Colon (tissue), 2 donors: ENCODE measurements around the gene SCRN1.

ENCODE experiments used
- FAIRE-seq: peaks from 2 replicates; lab custom pipeline; 2012; peaks lifted over from hg19 to GRCh38; lab: Jason Lieb, UNC
- donor health status: control.
- donor health status: control.

Gene SCRN1

DNA sequence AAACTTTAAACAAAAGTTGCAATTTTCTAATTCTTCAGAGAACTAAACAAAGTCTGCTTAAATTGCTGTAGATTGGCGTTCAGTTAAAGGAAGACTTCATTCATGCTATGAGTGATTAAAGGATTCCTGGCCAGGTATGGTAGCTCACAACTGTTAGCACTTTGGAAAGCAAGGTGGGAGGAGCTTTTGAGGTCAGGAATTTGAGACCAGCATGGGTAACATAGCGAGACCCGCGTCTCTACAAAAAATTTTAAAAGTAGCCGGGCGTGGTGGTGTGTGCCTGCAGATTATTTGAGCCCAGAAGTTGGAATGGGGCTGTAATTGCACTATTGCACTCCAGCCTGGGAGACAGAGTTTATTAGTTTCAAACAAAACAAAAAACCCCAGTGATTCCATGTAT is 13.5 kb upstream of the SCRN1 start:
- FAIRE-seq: no peak

DNA sequence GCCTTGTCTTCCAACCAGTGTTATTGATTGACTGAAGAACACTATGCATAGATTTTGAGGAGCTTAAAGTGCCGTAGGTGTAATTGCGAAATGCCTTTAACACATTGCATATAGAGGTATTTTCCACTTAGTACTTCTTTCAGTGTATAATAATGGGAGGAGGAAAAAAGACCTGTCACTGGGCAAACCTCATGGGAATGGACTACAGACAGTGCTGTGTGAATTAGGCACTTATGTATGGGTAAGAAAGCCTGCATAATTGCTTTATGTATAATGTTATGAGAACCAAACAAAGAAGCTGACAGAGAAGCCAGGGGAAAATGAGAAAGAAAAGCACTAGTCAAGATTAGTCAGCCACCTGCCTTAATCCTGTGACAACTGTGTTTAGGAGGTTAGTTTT is 12.4 kb upstream of the SCRN1 start:
- FAIRE-seq: no peak

- FAIRE-seq: no peak
Observed at GRCh38 chr7:29998489-29998888, 8.9 kb upstream of the SCRN1 start.

DNA sequence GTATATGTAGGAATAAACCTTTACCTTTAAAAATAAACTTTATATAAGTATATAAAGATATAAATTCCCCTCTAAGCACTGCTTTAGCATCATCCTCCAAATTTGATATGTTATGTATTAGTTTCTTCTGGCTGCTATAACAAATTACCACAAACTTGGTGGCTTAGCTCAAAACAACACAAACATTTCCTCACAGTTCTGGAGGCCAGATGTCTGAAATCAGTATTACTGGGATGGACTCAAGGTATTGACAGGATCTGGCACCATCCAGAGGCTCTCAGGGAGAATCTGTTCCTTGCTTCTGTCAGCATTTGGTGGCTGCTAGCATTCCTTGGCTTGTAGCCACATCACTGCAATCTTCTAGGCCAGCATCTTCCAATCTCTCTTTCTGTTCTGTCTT is 6.7 kb upstream of the SCRN1 start:
- FAIRE-seq: no peak

DNA sequence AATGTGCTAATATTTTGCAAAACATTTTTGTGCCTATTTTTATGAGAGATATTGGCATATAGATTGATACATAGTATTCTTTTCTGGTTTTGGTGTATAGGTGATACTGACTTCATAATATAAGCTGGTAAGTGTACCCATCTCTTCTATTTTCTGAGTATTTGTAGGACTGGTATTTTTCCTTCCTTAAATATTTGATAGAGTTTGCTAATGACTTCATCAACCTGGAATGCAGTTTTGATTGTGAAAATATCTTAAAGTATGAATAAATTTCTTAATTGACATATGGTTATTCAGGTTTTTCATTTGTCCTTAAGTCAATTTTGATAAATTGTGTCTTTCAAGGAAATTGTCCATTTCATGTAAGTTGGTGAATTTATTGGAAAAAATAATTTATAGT is 6.1 kb upstream of the SCRN1 start:
- FAIRE-seq: peak; percentile 47

DNA sequence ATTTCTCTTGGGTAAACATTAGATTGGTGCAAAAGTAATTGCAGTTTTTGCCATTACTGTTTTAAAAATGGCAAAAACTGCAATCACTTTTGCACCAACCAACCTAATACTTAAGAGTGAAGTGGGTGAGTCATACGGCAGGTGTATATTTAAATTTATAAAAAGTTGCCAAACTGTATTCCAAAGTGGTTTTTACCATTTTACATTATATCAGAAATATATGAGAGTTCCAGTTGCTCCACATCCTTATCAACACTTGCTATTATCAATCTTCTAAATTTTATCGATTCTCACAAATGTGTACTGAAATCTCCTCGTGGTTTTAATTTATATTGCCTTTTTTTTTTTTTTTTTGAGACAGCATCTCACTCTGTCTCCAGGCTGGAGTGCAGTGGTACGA is 3.5 kb upstream of the SCRN1 start:
- no peak for FAIRE-seq

DNA sequence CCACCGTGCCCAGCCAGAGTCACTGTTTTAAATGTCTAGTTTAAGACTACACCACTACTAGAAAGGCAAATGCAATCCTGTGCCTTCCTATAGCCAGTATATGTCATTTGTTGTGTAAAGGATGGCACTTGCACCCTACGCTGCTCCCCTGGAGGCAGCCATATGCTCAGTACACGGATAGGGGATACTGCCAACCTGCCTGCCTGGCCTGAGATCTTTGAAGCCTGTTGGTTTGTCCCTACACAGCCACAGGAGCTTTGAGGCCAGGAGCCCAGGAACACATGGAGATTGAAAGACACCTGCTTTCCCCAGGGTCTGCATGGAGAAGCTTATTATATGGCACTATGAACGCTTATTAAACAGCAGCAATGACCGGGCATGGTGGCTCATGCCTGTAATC is 2.3 kb upstream of the SCRN1 start:
- FAIRE-seq: no peak

DNA sequence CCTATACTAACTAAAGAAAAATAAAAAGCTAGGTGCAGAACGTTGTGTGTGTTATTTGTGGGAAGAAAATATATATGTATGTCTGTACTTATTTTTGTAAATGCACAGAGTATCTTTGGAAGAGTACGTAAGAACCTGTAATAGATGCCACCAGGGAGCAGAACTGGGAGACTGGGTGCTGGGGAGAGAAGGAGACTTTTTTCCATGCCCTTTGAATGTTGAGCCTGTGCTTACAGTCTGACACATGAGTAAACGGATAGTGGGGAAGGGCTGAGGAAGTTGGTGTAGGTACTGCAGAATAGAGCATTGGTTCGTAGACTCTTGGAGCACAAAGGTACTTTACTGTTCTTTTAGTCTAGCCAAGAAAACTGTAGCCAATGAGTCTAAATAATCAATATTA is 1.3 kb upstream of the SCRN1 start:
- FAIRE-seq: no peak

- FAIRE-seq: no peak
Observed at GRCh38 chr7:29988424-29989256, 961 bp downstream of the SCRN1 start.

- no peak for FAIRE-seq
Observed at GRCh38 chr7:29987811-29988317, 1.7 kb downstream of the SCRN1 start.

DNA sequence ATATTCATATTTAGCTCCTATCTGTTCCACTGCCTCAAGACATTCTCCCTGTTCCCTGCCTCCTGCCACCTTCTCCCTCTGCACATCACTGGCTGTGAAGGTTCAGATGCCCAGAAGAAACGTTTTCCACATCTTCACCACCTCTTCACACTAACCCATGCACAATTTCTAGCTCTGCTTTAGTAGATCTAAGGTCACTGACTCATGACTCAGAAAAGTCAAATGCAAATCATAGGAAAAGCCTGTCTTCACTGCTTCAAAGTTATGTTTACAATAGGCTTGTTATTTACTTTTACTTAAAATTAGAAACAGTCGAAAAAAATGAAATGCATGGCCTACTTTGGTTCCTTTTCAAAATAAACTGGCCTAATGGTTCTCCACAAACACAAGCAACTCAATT is 2.5 kb downstream of the SCRN1 start:
- no peak for FAIRE-seq

DNA sequence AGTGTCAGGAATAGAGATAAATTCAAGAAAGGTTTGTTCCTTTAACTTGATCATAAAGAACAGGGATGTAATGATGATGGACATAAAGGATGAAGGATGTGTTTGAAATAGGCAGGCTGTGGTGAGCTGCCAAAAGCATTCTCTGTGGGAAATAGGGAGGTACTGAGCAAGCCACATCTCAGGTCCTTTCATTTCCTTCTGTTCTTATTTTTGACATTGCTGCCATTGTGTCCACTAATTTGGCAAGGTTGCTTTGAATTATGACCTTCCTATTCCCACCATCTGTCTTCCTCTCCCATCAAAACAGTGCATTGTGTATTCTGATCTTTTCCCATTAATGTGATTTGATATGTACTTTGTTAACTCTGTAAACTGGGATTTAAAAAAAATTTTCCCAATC is 9.4 kb downstream of the SCRN1 start:
- no peak for FAIRE-seq

- FAIRE-seq: no peak
Observed at GRCh38 chr7:29977886-29978651, 11.5 kb downstream of the SCRN1 start.

DNA sequence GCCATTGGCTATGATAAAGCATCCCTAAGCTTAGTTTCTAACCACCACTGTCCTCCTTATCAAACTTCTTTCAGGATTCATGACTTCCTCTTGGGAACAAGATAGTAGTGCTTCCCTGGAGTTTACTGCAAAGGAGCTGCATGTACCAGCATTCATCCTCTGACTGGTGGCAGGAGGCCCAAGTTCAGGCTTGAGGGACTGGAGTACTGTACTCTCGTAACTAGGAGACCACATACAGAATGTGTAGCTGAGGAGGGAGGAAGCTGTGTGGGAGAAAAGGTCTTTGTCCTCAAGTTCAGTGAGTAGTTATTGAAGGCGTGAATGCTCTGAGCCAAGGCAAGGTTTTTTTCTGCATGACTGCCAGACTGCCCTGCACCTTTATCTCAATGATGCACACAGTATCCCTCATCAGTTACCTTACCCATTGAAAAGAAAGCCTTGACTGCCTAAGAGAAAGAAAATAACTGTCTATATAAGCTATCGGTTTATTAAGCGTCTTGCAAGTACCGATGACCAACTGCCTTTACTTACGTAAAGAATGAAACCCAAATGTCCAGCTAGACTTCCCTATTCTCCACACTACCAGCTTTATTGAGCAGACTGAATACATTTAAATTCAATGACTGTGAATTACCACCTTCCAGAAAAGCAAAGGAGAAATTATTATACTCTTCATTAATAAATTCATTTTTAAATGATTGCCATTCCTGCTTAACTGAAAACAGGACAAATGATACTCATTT is 12.8 kb downstream of the SCRN1 start:
- no peak for FAIRE-seq

DNA sequence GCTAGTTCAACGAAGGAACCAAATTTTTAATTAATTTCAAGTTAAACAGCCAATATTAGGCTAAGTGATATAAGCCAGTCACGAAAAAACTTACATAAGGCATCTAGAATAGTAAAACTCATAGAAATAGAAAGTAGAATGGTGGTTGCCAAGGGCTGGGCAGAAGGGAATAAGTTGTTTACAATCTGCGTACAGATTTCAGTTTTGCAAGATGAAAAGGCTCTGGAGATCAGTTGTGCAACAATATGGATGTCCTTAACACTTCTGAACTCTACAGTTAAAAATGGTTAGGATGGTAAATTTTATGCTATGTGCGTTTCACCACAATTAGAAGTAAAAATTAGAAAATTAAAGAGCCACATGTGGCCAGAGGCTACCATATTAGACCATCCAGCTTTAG is 13.3 kb downstream of the SCRN1 start:
- FAIRE-seq: no peak

DNA sequence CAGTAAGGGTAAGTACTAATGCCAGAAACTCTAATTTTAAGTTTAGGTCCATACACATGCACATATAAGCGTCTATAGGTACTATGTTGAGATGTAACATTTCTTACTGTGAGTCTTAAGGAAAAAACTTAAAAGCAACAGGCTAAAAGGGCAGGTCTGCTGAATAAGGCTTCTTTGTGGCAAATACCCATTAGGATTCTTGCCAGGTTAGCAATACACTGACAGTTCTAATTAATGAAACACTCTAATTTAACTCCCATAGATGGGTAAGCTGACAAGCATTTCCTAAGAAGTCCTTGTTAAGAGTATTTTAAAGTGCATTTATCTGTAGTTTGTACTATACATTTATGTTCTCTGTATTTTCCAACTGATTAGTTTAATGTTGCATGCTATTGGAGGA is 14.0 kb downstream of the SCRN1 start:
- FAIRE-seq: no peak

DNA sequence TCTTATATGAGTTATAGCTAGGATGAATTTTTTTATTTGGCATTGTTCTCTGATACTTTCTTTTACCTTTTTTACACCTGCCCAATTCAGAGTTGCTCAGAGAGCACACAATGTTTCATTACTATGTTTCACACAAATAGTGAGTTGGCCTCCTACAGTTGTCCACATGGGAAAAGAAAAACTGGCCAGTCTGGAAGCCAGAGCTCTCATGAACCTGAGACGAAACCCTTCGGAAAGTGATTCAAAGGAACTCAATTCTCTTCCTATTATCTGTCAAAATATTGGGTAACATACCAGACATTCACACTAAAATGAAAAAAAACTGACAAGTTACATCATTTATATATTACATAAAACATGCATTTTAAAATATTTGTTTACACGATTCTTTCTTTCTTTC is 15.3 kb downstream of the SCRN1 start:
- FAIRE-seq: no peak

GRCh38 chr7:29972315-29972669 is 17.3 kb downstream of the SCRN1 start:
- FAIRE-seq: no peak

- no peak for FAIRE-seq
Observed at GRCh38 chr7:29971566-29972314, 17.9 kb downstream of the SCRN1 start.

DNA sequence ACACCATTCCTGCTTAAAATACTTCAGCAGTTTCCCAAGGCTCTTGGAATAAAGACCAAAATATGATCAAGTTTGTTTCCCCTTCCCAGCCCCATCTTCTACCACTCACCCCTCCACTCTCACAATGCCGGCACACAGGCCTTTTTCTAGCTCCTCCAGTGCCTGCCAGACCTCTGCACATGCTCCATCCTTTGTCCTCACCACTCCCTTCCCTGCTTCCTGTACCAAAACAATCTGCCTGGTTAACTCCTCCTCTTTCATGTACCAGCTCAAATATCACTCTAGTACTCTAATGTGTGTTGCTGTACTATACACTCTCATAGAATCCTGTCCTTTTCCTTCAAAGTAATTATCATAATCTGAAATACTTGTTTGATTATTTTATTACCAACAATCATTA is 19.4 kb downstream of the SCRN1 start:
- FAIRE-seq: no peak

- no peak for FAIRE-seq
Observed at GRCh38 chr7:29969738-29970137, 19.9 kb downstream of the SCRN1 start.
